K562 (cell line): ENCODE data around the gene RCOR3. TPM values are rescaled to one million over a fixed set of nuclear protein-coding genes. Genes with fewer than 3 reads are reported as not detected.

ENCODE experiments used
- ATAC-seq: fragments of 200-7000 bp; cut with Tn5 transposase; 3 replicates; pipeline ENCODE4 v1.9.1; 2020; ENCODE audit warnings: moderate library complexity
- BruUV-seq: library from RNA; stranded (reverse); fragments of 400-500 nt; replicated peaks from 2 replicates; lab custom pipeline; 2021; lab: Mats Ljungman, UMichigan
- CTCF ChIA-PET: fragments of 300-600 bp; formaldehyde crosslinking; extraction: SDS; loops from one replicate; lab custom pipeline; 2021; ENCODE audit warnings: low intra/inter-chr PET ratio; lab: Yijun Ruan, JAX
- POLR2A ChIA-PET: fragments of 300-600, 350-650 bp; sonication (Branson Sonifier 250); formaldehyde crosslinking; extraction: SDS; loops from one replicate; lab custom pipeline; 2021; ENCODE audit warnings: antibody characterized with exemption, inconsistent platforms; lab: Yijun Ruan, JAX
- DNase-seq, 4 experiments: peaks; one replicate each; pipeline versions ENCODE4 v3.0.0 to v3.0.0-alpha.2; 2011 to 2018; ENCODE audit warnings: low spot score in 3 of 4, mixed read lengths in 3 of 4; ENCODE audit errors: extremely low read depth in 1 of 4
- FAIRE-seq: peaks from 2 replicates; lab custom pipeline; 2011; peaks lifted over from hg19 to GRCh38; lab: Jason Lieb, UNC
- H2AFZ ChIP-seq: 2 replicates; pipeline ENCODE4 v1.6.0; 2011; ENCODE audit warnings: low read depth, low read length, control low read depth, inconsistent platforms
- H3K27ac ChIP-seq: fragments of 200-600 bp; 3 replicates; pipeline ENCODE4 v1.8.0; 2011; ENCODE audit warnings: low read depth, mild to moderate bottlenecking, control low read depth, inconsistent platforms, low read length, moderate library complexity, mixed read lengths; ENCODE audit errors: extremely low read depth
- H3K27me3 ChIP-seq, 2 experiments: fragments of 300-600 bp in 1 of 2; 2 replicates in 1 of 2; 3 replicates in 1 of 2; pipeline versions ENCODE4 v1.6.0 to v1.8.0; 2011; ENCODE audit warnings: inconsistent platforms in 2 of 2, low read length in 2 of 2, mild to moderate bottlenecking in 1 of 2, mixed read lengths in 1 of 2, moderate library complexity in 1 of 2; ENCODE audit not compliant: control insufficient read depth in 2 of 2, insufficient read depth in 2 of 2
- H3K36me3 ChIP-seq: fragments of 300-600 bp; 3 replicates; pipeline ENCODE4 v1.8.0; 2011; ENCODE audit warnings: mild to moderate bottlenecking, low read length, inconsistent platforms; ENCODE audit not compliant: control insufficient read depth, insufficient read depth
- H3K4me1 ChIP-seq, 2 experiments: fragments of 200-600 bp in 1 of 2; replicated peaks in 1 of 2; 2 replicates in 1 of 2; 3 replicates in 1 of 2; pipeline versions ENCODE4 v1.5.1 to v1.8.0; 2011; ENCODE audit warnings: inconsistent platforms in 2 of 2, low read length in 2 of 2, mild to moderate bottlenecking in 1 of 2, mixed read lengths in 1 of 2, moderate library complexity in 1 of 2; ENCODE audit not compliant: control insufficient read depth in 2 of 2, insufficient read depth in 2 of 2
- H3K4me2 ChIP-seq: 2 replicates; pipeline ENCODE4 v1.6.1; 2011; ENCODE audit warnings: low read length, control low read depth, inconsistent platforms, mixed read lengths; ENCODE audit not compliant: insufficient read depth
- H3K4me3 ChIP-seq: fragments of 200-600 bp; sonication (generic), shearing (Covaris generic); 2 replicates; pipeline ENCODE4 v1.5.1; 2016; ENCODE audit warnings: control low read depth, inconsistent platforms
- H3K79me2 ChIP-seq: fragments of 200-600 bp; 3 replicates; pipeline ENCODE4 v1.8.0; 2011; ENCODE audit warnings: low read length, inconsistent platforms; ENCODE audit not compliant: control insufficient read depth, insufficient read depth
- H3K9ac ChIP-seq, 2 experiments: 2 replicates each; pipeline versions ENCODE4 v1.6.0 to v1.6.1; 2011; ENCODE audit warnings: low read depth in 2 of 2, low read length in 2 of 2, control low read depth in 1 of 2, inconsistent platforms in 1 of 2, mild to moderate bottlenecking in 1 of 2, mixed read lengths in 1 of 2; ENCODE audit not compliant: insufficient read depth in 1 of 2
- H3K9me1 ChIP-seq: one replicate; pipeline ENCODE4 v1.6.0; 2011; ENCODE audit warnings: inconsistent platforms, mild to moderate bottlenecking, low read length, moderate library complexity; ENCODE audit not compliant: control insufficient read depth, insufficient read depth
- H3K9me3 ChIP-seq: replicated peaks from 2 replicates; pipeline ENCODE4 v1.5.1; 2011; ENCODE audit warnings: low read depth, low read length, inconsistent platforms; ENCODE audit not compliant: control insufficient read depth, insufficient read depth
- H4K20me1 ChIP-seq: replicated peaks from 2 replicates; pipeline ENCODE4 v1.6.1; 2011; ENCODE audit warnings: low read length, inconsistent platforms, mixed read lengths; ENCODE audit not compliant: control insufficient read depth, insufficient read depth
- HNRNPK ChIP-seq: fragments of 200-400 bp; formaldehyde crosslinking; IDR thresholded peaks from one replicate; pipeline ENCODE4 v1.6.1; 2018; ENCODE audit warnings: mild to moderate bottlenecking, low read depth, low read length; ENCODE audit not compliant: poor library complexity, severe bottlenecking
- KDM1A ChIP-seq, 2 experiments: fragments of 450-650 bp; IDR thresholded peaks; 2 replicates each; pipeline ENCODE4 v1.6.1; 2016; ENCODE audit warnings: mild to moderate bottlenecking in 2 of 2
- NCOA1 ChIP-seq: fragments of 450-650 bp; IDR thresholded peaks from 2 replicates; pipeline ENCODE4 v1.6.1; 2016; ENCODE audit warnings: low read depth
- NEUROD1 ChIP-seq: fragments of 150-350 bp; IDR thresholded peaks from 2 replicates; pipeline ENCODE4 v1.6.1; 2014; ENCODE audit warnings: borderline replicate concordance, low read length, low read depth; ENCODE audit not compliant: partially characterized antibody
- NRF1 ChIP-seq, 2 experiments: fragments of 450-650 bp; IDR thresholded peaks in 1 of 2; conservative IDR thresholded peaks in 1 of 2; 2 replicates each; pipeline ENCODE4 v1.6.1; 2014; ENCODE audit warnings: mild to moderate bottlenecking in 2 of 2
- XRCC5 ChIP-seq: fragments of 200-400 bp; formaldehyde crosslinking; IDR thresholded peaks from 2 replicates; pipeline ENCODE4 v1.6.1; 2017; ENCODE audit warnings: low read depth, mild to moderate bottlenecking, low read length
- ZBTB7A ChIP-seq: IDR thresholded peaks from 2 replicates; pipeline ENCODE4 v1.6.1; 2011; ENCODE audit warnings: low read depth, mild to moderate bottlenecking, low read length, moderate library complexity, borderline replicate concordance; ENCODE audit not compliant: control insufficient read depth
- ZC3H4 ChIP-seq: sonication (generic); formaldehyde crosslinking; IDR thresholded peaks from 2 replicates; pipeline ENCODE4 v1.9.0; 2021; ENCODE audit warnings: missing genetic modification reagents, borderline replicate concordance
- WGBS: fragments of 100-300 bp; shearing (Covaris generic); methylation state at CpG from one replicate; pipeline ENCODE4 v1.1.6; 2016; ENCODE audit warnings: low coverage, mixed read lengths; ENCODE audit not compliant: insufficient coverage; ENCODE audit errors: missing lambda C conversion rate; 5-methylcytosine and 5-hydroxymethylcytosine counted together
- in situ Hi-C: fragments of 300-500 bp; cut with MboI; formaldehyde crosslinking; loops from 4 replicates; pipeline ENCODE4 v1.15.0; 2018; ENCODE audit warnings: inconsistent platforms, mixed read lengths
- intact Hi-C: fragments of 100-400 bp; cut with micrococcal nuclease; formaldehyde crosslinking; loops from 2 replicates; pipeline ENCODE4 v1.14.2; 2022
- polyA plus RNA-seq, 8 experiments: library from polyadenylated mRNA; depleted of rRNA in 4 of 8; stranded (reverse) in 5 of 8; unstranded in 3 of 8; fragments of >200 nt; fragmentation: Nextera tagmentation in 2 of 8; fragmentation: Illumina TruSeq in 1 of 8; extraction: Ambion mirVana in 2 of 8; extraction: Trizol in 1 of 8; gene quantifications; 2 replicates each; pipeline versions ENCODE4 v1.2.1 to v1.2.3, GENCODE V29; 2011 to 2014; ENCODE audit warnings: inconsistent platforms in 1 of 8, missing spikeins in 1 of 8
- total RNA-seq, 7 experiments: library from RNA; depleted of rRNA in 6 of 7; stranded (reverse); fragments of >200 nt in 6 of 7; fragmentation: Illumina TruSeq in 2 of 7; extraction: Trizol in 2 of 7; gene quantifications; 2 replicates each; pipeline versions ENCODE4 v1.2.1 to v1.2.3, GENCODE V29; 2011 to 2021; ENCODE audit warnings: low replicate concordance in 1 of 7
- TF ChIP-seq, protein P1 (sequence below): fragments of 250-450 bp; sonication (Bioruptor Pico); IDR thresholded peaks from 2 replicates; pipeline ENCODE4 v1.5.0; 2022; ENCODE audit warnings: mild to moderate bottlenecking
- TF ChIP-seq, protein P2 (sequence below): fragments of 250-450 bp; sonication (Bioruptor Pico); IDR thresholded peaks from 2 replicates; pipeline ENCODE4 v1.5.0; 2020; ENCODE audit warnings: mild to moderate bottlenecking
- TF ChIP-seq, protein P3 (sequence below), 2 experiments: IDR thresholded peaks; 2 replicates each; pipeline ENCODE4 v1.6.1; 2012; ENCODE audit warnings: improper control_type of control experiment in 2 of 2, low read depth in 2 of 2, low read length in 2 of 2, borderline replicate concordance in 1 of 2

The RCOR3 gene
- total and polyA plus RNA-seq, 9 of the 15 experiments (the other 6 are each of a cell fraction or from before 2014, with no cell fraction given) = 9.7 to 42.7 (median 29.5) TPM

DNA sequence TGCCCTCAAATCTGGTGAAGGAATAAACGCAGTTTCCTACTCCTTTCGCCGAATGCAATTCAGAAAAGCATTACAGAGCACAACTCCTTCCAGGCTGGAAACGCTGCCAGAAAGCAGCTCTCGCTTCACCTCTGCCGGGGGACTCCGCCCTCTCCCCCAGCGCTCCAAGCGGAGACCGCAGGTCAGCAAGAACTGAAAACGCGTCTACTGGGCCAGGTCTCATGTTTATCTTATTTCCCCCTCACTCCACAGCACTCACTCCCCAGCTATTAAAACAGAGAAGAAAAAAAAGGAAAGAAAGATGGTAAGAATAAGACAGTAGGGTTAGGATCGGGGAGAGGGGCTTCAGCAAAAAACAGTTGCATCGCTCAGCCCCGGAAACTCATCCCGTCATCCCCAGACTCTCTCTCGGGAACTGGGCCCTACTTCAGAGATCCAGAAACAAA is 833 bp upstream of the RCOR3 start (continued):
- TF ChIP-seq XRCC5 (no peak), ZC3H4 (CRISPR knock-in tag) (no peak), NRF1 (conservative IDR thresholded peaks at IDR 0.05 in 1 of 2, IDR thresholded peaks at IDR 0.05 in 1 of 2) (0 out of 4 replicates have a peak, but pooled peaks of 1 of the 2 experiments have one; percentile 26)
- TF ChIP-seq, protein P1, sequence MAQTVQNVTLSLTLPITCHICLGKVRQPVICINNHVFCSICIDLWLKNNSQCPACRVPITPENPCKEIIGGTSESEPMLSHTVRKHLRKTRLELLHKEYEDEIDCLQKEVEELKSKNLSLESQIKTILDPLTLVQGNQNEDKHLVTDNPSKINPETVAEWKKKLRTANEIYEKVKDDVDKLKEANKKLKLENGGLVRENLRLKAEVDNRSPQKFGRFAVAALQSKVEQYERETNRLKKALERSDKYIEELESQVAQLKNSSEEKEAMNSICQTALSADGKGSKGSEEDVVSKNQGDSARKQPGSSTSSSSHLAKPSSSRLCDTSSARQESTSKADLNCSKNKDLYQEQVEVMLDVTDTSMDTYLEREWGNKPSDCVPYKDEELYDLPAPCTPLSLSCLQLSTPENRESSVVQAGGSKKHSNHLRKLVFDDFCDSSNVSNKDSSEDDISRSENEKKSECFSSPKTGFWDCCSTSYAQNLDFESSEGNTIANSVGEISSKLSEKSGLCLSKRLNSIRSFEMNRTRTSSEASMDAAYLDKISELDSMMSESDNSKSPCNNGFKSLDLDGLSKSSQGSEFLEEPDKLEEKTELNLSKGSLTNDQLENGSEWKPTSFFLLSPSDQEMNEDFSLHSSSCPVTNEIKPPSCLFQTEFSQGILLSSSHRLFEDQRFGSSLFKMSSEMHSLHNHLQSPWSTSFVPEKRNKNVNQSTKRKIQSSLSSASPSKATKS (CRISPR knock-in tag) = no peak
- TF ChIP-seq, all 486 proteins: peak for 64

DNA sequence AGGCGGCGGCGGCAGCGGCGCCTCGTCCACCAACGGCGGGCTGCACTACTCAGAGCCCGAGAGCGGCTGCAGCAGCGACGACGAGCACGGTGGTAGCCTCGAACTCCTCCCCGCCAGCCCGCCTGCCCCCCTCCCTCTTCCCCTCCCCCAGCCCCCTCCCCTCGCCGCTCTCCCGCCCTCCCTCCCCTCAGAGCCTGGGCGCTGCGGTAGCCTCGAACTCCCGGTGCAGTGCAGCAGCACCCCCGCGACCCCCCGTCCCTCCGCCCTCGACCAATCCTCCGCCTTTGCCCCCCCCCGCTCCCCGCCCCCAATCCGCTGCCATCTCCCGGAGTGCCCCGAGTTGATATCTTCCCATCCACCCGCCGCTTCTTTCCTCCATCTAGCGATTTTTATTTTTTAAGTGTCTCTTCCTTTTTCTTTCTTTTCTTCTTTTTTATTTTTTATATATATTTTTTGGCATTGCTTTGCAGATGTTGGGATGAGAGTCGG is 516 bp downstream of the RCOR3 start:
- DNase-seq (peak; percentile 80 to 86 (median 82)), FAIRE-seq (no peak), ATAC-seq (peak; percentile 28)
- peak overlapping the region; percentile 99 for H2AFZ ChIP-seq
- H3K36me3 ChIP-seq = peaks cover 15% of the 10 kb centered on the region; the same call in 1 of the 3 replicates
- H3K9ac ChIP-seq = peak overlapping the region; percentile 88 to 98
- in situ Hi-C loops (no loop called here), intact Hi-C loops (loop anchor here (2.0 kb wide), 4 partner anchors 37 to 255 kb away; partner anchors contain the start of gene KCNH1)
- 0% methylated on average over 7 of the region's 39 CpGs for WGBS
- H3K4me1 ChIP-seq = peaks cover 7 to 20% of the 10 kb centered on the region in 2 experiments; a peak in 3 of 5 replicates
- no peaks in the 10 kb centered on the region for H3K27me3 ChIP-seq
- peaks cover 56% of the 10 kb centered on the region for H3K79me2 ChIP-seq
- H3K9me1 ChIP-seq = no peaks in the 10 kb centered on the region
- no peaks in the 10 kb centered on the region for H4K20me1 ChIP-seq
- ChIA-PET CTCF (interaction anchor here (0.6 kb wide), 1 partner anchor 62 kb away, joined by 3 read pairs; no protein-coding TSS in a partner anchor), POLR2A (no interaction called here)
- BruUV-seq = no TSS peak
- peak overlapping the region; percentile 94 for H3K4me2 ChIP-seq
- H3K9me3 ChIP-seq = no peaks in the 10 kb centered on the region
- H3K27ac ChIP-seq = peak overlapping the region; percentile 97
- peak overlapping the region; percentile 93 for H3K4me3 ChIP-seq
- peak; percentile 71 for TF ChIP-seq HNRNPK
- TF ChIP-seq NEUROD1 = no peak
- TF ChIP-seq KDM1A (IDR thresholded peaks at IDR 0.05) = peak in 1 of 2 experiments; percentile 83; a peak in 1 of 4 replicates
- TF ChIP-seq, protein P2, sequence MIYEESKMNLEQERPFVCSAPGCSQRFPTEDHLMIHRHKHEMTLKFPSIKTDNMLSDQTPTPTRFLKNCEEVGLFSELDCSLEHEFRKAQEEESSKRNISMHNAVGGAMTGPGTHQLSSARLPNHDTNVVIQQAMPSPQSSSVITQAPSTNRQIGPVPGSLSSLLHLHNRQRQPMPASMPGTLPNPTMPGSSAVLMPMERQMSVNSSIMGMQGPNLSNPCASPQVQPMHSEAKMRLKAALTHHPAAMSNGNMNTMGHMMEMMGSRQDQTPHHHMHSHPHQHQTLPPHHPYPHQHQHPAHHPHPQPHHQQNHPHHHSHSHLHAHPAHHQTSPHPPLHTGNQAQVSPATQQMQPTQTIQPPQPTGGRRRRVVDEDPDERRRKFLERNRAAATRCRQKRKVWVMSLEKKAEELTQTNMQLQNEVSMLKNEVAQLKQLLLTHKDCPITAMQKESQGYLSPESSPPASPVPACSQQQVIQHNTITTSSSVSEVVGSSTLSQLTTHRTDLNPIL (CRISPR knock-in tag) = no peak
- TF ChIP-seq, protein P3, sequence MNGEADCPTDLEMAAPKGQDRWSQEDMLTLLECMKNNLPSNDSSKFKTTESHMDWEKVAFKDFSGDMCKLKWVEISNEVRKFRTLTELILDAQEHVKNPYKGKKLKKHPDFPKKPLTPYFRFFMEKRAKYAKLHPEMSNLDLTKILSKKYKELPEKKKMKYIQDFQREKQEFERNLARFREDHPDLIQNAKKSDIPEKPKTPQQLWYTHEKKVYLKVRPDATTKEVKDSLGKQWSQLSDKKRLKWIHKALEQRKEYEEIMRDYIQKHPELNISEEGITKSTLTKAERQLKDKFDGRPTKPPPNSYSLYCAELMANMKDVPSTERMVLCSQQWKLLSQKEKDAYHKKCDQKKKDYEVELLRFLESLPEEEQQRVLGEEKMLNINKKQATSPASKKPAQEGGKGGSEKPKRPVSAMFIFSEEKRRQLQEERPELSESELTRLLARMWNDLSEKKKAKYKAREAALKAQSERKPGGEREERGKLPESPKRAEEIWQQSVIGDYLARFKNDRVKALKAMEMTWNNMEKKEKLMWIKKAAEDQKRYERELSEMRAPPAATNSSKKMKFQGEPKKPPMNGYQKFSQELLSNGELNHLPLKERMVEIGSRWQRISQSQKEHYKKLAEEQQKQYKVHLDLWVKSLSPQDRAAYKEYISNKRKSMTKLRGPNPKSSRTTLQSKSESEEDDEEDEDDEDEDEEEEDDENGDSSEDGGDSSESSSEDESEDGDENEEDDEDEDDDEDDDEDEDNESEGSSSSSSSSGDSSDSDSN (IDR thresholded peaks at IDR 0.05; ENCODE audit: borderline replicate concordance in 1 of 2, low read depth in 2 of 2, low read length in 2 of 2) = 0 out of 4 replicates have a peak, but pooled peaks of 1 of the 2 experiments have one; percentile 1
- TF ChIP-seq ZBTB7A = peak; percentile 89; the same call in 1 of the 2 replicates
- TF ChIP-seq NCOA1 = no peak
